ENCODE measurements around the gene BCAR3. TPM values are rescaled to one million over a fixed set of nuclear protein-coding genes. Genes with fewer than 3 reads are reported as not detected.

BCAR3 gene
- total RNA-seq, 2 experiments from 2014 or later: 0.71 to 0.91 TPM

DNA sequence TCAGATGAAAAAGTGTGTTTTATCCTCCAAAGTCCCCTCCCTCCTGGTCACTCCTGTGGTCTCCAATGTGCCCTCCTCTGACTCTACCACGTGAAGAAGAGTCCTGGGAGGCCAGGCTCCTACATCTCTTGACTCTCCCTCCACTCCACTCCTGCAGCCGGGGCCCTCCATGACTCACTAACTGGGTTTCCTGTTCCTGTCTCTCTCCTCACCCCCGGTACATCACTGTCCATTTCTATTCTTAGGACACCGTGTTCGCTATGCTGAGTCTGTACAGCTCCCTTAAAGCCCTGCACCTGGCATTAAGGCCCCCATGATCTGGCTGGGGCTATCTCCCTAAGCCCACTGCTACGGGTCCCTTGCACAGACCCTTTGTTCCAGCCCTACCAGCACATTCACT is 93.4 kb downstream of the BCAR3 start:
- DNase-seq (no peak), ATAC-seq (ENCODE audit: low read depth) (no peak)
- Mint-ChIP-seq H3K4me1 (peaks cover 27% of the 10 kb centered on the region), H3K27ac (no peak overlapping the region), H3K4me3 (no peak overlapping the region), H3K27me3 (no peaks in the 10 kb centered on the region), H3K36me3 (no peaks in the 10 kb centered on the region), H3K9me3 (no peaks in the 10 kb centered on the region)
- POLR2A ChIA-PET: no interaction called here

DNA sequence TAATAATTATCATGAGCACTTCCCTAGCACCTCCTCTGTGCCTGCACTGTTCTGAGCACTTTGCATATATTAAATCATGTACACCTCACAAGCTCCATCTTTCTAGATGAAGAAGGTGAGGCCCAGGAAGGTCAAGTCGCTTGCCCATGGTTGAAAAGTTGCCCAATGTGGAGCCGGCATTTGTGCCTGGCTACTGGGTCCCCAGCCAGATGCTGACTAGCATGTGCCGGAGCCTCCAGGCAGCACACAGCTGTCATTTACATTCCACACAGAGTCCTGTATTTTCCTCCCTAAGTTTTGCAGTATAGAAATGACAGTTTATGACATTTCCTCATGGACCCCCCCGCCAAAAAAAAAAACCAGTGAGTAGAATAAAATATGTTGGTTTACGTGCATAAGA is 94.3 kb downstream of the BCAR3 start:
- Mint-ChIP-seq H3K4me3 (no peak overlapping the region), H3K27me3 (no peaks in the 10 kb centered on the region), H3K9me3 (no peaks in the 10 kb centered on the region), H3K4me1 (peaks cover 27% of the 10 kb centered on the region), H3K27ac (no peak overlapping the region), H3K36me3 (no peaks in the 10 kb centered on the region)
- DNase-seq (no peak), ATAC-seq (ENCODE audit: low read depth) (no peak)
- POLR2A ChIA-PET: no interaction called here

DNA sequence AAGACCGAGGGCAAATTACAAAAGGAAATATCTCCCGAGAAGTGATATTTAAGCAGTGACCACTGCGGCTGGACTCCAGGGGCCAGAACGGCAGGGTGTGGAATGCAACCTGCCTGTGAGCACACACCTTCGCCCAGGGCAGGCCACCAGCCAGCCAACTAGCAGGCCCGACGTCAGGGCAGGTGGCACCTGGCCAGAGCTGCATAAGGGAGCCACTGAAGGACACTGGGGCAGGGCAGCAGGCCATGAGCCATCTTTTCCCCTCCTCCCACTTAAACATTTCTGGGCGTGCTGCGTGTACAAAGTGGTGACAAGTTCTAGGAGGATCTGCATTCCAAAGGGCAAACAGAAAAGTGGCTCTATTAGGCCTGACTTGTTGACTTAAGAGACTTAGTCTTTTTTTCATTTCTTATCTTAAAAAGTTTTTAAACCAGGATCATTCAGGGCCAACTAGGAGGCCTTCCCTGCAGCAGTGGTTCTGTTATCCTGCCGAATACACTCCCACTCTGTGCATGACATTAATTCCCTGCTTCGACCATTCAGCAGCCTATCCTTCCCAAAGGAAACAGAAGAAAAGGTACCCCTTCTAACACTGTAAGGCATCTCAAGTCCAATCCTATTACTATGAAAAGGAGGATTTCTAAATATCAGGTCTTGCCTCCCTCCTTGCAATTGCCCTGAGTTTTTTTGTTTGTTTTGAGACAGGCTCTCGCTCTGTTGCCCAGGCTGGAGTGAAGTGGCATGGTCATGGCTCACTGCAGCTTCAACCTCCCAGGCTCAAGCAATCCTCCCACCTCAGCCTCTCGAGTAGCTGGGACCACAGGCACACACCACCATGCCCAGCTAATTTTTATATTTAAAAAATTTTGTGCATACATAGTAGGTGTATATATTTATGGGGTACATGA is 96.3 kb downstream of the BCAR3 start:
- no peak overlapping the region for H3K27ac Mint-ChIP-seq
- H3K36me3 Mint-ChIP-seq: no peaks in the 10 kb centered on the region
- H3K27me3 Mint-ChIP-seq: no peaks in the 10 kb centered on the region
- DNase-seq: no peak
- no peak for ATAC-seq (ENCODE audit: low read depth)
- no peak overlapping the region for H3K4me3 Mint-ChIP-seq
- POLR2A ChIA-PET: no interaction called here
- H3K4me1 Mint-ChIP-seq: peaks cover 16% of the 10 kb centered on the region
- H3K9me3 Mint-ChIP-seq: no peaks in the 10 kb centered on the region

DNA sequence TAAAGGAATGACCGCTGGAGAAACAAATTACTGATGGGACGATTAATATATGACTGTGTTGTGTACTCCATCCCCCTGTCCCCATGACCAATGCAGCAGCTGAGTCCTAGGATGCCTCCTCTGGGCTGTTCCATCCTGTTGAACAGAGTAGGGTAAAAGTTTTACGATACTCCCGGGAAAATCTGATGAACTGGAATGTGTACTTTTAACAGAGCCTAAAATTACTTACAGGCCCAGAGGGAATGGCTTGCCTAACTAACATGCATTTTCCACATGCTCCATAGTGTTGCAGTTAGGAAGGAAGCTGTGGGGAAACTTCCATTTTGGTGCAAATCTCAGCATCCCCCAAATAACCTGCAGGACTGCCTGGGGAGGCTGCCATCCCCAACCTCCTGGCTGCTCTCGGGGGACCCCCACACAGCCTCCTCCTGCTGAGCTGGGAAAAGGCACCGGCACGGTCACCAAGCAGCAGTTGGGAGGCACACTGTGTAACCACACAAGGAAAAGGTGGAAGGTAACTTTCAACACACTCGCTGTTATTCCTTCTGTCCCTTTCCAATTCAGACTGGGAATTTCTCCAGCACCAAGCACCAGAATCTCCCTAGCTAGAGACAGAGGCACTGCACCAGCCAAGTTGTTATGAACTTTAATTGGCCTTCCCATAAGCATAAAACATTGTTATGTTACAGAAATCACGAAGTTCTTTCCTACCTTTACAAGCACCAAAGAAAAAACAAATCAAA is 97.2 kb downstream of the BCAR3 start:
- Mint-ChIP-seq H3K4me1 (peaks cover 9% of the 10 kb centered on the region), H3K36me3 (no peaks in the 10 kb centered on the region), H3K4me3 (no peak overlapping the region), H3K9me3 (no peaks in the 10 kb centered on the region), H3K27ac (no peak overlapping the region), H3K27me3 (no peaks in the 10 kb centered on the region)
- DNase-seq (no peak), ATAC-seq (ENCODE audit: low read depth) (no peak)
- POLR2A ChIA-PET: no interaction called here

DNA sequence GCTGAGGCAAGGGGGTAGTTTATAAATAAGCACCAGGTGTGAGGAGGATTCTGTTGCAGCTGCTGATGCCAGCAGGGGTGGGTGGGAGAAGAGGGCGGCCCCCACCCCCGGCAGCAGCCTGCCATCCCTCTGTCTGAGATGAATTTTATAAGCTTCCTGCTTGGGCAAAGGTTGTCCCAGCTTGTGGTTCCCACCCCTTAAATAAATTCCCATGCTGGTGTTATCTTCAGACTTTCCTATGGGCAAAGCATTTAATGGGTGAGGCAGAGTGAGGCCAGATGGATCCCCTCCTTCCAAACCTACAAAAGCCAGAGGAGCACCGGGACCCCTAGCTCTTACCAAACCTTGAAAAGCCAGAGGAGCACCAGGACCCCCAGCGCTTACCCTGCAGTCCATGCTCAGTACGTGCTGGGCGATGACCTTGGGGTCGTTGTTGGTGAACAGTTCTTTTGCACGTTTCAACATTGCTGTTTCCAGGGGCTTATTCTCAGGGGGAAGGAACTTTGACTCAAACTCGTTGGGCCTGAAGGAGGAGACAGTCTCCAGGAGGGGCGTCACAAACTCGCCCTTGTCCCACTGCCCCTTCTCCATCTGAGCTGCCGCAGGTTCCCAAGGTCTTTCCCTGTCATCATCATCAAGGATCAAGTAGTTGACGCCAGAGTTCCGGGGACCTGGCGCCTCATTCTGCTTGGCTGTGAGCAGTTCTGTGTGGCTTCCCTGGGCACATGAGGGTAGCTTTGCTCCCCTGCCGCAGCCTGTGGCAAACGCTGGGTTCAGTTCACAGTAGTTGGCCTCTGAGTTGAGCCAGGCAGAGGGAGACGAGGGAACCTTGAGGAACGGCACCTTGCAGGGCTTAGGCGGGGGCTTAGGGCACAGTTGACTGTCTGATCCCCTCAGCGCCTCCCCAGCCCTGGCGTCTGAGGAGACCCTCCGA is 99.5 kb downstream of the BCAR3 start:
- Mint-ChIP-seq H3K4me3 (no peak overlapping the region), H3K4me1 (no peaks in the 10 kb centered on the region), H3K36me3 (no peaks in the 10 kb centered on the region), H3K27me3 (no peaks in the 10 kb centered on the region), H3K9me3 (no peaks in the 10 kb centered on the region), H3K27ac (no peak overlapping the region)
- POLR2A ChIA-PET: no interaction called here
- ATAC-seq (ENCODE audit: low read depth) (no peak), DNase-seq (no peak)

DNA sequence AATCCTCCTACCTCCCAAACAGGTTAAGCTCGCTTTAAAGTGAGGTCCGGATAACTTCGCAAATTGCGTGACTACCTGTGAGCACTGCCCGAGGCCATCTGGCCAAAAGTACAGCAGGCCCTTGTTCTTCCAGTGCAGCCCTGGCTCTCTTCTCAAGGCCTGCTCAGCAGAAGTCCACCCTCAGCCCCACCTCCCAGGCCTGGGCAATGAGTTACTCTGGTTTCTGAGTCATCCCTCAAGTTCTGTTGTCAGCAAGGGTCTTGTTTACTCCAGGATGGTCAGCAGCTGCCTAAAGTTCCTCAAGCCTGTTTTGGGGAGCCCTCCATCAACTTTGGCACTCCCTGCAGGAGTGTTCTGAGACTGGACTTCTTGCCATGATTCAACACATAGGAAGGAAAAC is 101.7 kb downstream of the BCAR3 start:
- Mint-ChIP-seq H3K27ac (no peak overlapping the region), H3K36me3 (no peaks in the 10 kb centered on the region), H3K27me3 (no peaks in the 10 kb centered on the region), H3K4me3 (no peak overlapping the region), H3K9me3 (no peaks in the 10 kb centered on the region), H3K4me1 (no peaks in the 10 kb centered on the region)
- DNase-seq (no peak), ATAC-seq (ENCODE audit: low read depth) (no peak)
- POLR2A ChIA-PET: no interaction called here

DNA sequence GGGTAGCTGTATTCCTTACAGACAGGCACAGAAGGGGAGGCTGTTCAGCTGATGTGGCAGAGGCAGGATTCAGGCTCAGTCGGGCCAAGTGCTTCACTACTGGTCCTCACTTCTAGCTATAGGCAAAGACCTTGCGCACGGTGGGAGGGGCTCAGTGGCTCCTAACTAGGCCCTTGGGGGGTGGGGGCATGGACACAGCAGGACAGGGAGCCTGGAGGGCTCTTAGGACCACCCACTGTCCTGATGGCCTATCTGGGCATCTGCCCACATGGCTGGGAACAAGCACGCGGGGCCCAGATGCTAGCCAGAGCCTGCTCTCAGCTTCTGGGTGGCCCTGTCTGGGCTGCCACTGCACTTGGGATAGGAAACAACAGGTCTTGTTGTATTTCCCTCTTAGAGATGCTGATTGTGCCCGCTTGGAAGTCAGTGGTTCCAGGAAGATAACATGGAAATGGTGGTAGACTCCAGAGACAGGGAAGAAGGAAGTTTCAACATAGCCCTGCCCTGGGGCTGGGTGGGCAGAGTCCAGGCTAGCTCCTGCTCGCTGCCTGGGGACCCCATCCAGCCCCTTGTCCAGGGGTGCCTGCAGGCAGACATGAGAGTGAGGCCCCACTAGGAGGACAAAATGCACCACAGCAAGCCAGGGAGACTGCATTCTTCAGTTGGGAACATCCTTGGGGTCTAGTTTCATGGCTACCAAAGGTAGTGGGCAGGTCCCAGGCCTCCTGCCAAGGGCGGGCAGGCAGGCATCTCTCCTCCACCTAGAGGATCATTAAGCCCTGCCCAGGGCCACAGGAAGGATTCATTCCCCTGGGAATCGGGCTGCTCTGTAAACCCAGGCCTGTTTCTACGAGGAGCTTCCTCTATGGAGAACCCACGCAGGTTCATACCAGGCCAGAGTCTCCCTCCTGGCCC is 102.5 kb downstream of the BCAR3 start:
- POLR2A ChIA-PET: no interaction called here
- DNase-seq (no peak), ATAC-seq (ENCODE audit: low read depth) (no peak)
- H3K27ac Mint-ChIP-seq: no peak overlapping the region
- H3K9me3 Mint-ChIP-seq: no peaks in the 10 kb centered on the region
- H3K36me3 Mint-ChIP-seq: no peaks in the 10 kb centered on the region
- H3K27me3 Mint-ChIP-seq: no peaks in the 10 kb centered on the region
- no peaks in the 10 kb centered on the region for H3K4me1 Mint-ChIP-seq
- no peak overlapping the region for H3K4me3 Mint-ChIP-seq

DNA sequence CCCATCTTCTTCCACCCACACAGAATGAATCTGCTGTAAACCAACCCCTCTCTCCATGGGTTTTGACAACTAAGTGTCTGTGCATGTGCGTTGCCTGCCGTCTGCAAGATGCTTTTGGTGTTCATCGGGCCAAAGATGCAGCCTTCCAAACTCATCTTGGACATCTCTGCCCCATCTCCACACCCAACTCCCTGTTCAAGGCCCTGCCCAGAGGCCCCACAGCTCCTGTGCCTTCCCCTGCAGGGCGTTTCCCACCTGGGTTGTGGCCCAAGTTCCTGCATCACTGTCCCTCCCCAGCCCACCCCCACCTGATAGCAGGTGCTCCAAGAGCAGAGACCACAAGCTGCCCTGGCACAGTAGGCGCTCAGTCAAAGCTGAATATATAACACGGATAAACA is 103.2 kb downstream of the BCAR3 start:
- H3K9me3 Mint-ChIP-seq: no peaks in the 10 kb centered on the region
- no peak overlapping the region for H3K27ac Mint-ChIP-seq
- ATAC-seq (ENCODE audit: low read depth) (no peak), DNase-seq (no peak)
- H3K4me1 Mint-ChIP-seq: no peaks in the 10 kb centered on the region
- H3K4me3 Mint-ChIP-seq: no peak overlapping the region
- H3K27me3 Mint-ChIP-seq: no peaks in the 10 kb centered on the region
- H3K36me3 Mint-ChIP-seq: no peaks in the 10 kb centered on the region
- POLR2A ChIA-PET: no interaction called here

DNA sequence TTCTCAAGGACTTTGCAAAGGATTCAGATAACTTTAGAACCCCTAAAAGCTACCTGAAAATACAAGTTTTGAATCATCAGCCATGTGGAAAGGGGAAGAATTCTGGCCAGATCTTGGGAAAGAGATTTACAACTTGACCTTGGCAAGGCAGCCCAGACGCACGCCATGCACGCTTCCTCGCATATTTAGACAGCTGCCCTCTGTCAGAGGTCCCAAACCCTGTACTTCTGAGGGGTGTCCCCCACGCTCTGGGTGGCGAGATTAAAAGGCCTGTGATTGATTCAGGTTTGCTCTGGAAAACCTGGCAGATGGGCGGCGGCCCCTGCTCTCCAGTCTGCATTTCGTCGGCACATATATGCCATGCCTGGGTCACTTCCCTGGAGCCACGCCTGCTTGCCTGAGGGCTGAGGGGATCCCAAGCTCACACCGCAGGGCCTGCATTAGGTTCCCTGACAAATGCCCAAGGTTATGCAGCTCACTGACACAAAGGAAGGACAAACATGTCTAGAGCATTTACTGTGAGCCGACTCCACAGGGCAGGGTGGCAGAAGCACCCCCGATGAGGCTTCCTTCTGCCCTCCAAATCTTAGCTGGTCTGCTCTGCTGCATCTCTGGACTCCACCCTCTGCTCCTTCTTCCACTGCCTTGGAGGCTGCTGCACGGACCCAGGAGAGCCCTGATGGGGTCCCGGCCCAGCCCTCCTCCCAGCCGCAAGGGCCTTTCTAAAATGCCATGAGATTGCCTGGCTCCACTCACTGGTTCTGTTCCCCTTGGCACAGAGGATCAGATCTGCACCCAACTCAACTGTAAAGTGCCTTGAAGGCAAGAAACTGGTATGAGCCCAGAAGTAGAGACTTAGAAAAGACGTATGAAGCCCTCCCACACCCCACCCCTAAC is 103.9 kb downstream of the BCAR3 start:
- H3K27me3 Mint-ChIP-seq: no peaks in the 10 kb centered on the region
- H3K36me3 Mint-ChIP-seq: no peaks in the 10 kb centered on the region
- H3K27ac Mint-ChIP-seq: no peak overlapping the region
- H3K9me3 Mint-ChIP-seq: no peaks in the 10 kb centered on the region
- no peaks in the 10 kb centered on the region for H3K4me1 Mint-ChIP-seq
- no peak overlapping the region for H3K4me3 Mint-ChIP-seq
- ATAC-seq (ENCODE audit: low read depth) (no peak), DNase-seq (no peak)
- POLR2A ChIA-PET: no interaction called here

DNA sequence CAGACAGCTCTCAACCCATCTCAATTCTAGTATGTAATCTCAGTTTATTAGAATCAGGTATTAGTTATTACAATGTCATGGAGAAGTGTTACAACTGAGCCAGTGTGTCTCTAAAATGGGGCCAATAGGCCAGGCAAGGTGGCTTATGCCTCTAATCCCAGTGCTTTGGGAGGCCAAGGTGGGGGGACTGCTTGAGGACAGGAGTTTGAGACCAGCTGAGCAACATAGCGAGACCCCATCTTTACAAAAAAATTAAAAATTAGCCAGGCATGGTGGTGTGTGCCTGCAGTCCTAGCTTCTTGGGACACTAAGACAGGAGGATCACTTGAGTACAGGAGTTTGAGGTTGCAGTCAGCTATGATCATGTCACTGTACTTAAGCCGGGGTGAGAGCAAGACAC is 104.9 kb downstream of the BCAR3 start:
- DNase-seq (no peak), ATAC-seq (ENCODE audit: low read depth) (no peak)
- Mint-ChIP-seq H3K27me3 (no peaks in the 10 kb centered on the region), H3K9me3 (no peaks in the 10 kb centered on the region), H3K27ac (no peak overlapping the region), H3K4me1 (no peaks in the 10 kb centered on the region), H3K4me3 (no peak overlapping the region), H3K36me3 (no peaks in the 10 kb centered on the region)
- POLR2A ChIA-PET: no interaction called here

DNA sequence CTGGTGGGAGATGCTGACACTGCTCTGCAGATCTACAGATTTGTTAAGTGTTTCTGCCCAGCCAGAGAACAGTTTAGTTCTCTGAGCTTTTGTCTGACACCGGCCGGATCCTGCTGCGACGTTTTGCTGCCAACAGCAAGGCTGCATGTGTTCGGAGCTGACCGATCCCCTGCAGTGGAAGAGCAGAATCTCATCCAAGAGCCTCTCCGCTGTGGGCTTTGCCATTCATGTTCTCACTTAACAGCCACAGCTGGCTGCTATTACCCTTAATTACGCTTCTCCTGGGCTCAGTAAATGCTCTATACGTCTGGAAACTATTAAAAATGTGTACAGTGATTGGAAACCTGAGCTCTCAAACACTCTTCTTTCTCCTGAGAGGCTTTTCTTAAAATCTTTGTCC is 105.3 kb downstream of the BCAR3 start:
- ATAC-seq (ENCODE audit: low read depth) (no peak), DNase-seq (no peak)
- no peaks in the 10 kb centered on the region for H3K4me1 Mint-ChIP-seq
- POLR2A ChIA-PET: no interaction called here
- H3K4me3 Mint-ChIP-seq: no peak overlapping the region
- no peaks in the 10 kb centered on the region for H3K9me3 Mint-ChIP-seq
- H3K36me3 Mint-ChIP-seq: no peaks in the 10 kb centered on the region
- H3K27ac Mint-ChIP-seq: no peak overlapping the region
- H3K27me3 Mint-ChIP-seq: no peaks in the 10 kb centered on the region

DNA sequence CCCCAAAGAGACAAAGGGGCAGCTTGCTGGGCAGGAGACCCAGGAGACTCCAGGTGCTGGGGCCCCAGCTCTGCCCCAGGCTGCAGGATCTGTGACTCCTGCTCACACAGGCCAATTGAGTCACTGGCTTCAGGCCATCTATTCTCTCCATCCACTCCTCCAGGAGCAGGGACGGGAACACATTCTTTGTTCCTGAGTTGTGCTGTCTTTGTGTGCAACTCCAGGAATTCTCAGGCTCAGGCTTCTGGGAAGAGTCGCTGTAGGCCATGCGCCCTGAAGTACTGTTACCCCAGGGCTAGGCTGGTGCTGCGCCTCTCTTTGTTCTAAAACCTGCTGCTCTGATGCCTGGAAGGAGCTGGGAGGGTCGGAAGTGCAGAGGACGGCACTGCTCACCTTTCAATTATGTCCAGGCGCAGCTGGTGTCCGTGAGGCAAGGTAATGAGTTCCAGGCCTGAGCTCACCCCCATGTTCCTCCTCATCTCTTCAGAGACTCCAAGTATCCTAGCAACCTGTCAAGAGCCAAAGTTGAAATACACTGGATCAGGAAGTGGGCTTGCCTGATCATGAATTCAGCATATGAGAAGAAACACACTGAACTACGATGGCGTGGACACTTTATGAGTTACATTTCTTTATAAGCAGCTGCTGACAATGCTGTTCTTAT is 105.9 kb downstream of the BCAR3 start:
- POLR2A ChIA-PET: no interaction called here
- Mint-ChIP-seq H3K27ac (no peak overlapping the region), H3K4me3 (no peak overlapping the region), H3K4me1 (no peaks in the 10 kb centered on the region), H3K9me3 (no peaks in the 10 kb centered on the region), H3K36me3 (no peaks in the 10 kb centered on the region), H3K27me3 (no peaks in the 10 kb centered on the region)
- ATAC-seq (ENCODE audit: low read depth) (no peak), DNase-seq (no peak)
